AG08395 (cell line): Measurements from ENCODE around the gene FBN1.

Experiments
- DNase-seq: peaks from one replicate; pipeline ENCODE4 v3.0.0; 2012; ENCODE audit warnings: mixed read lengths, low spot score

Gene FBN1

GRCh38 chr15:48396020-48396419 lies 249.5 kb downstream of the FBN1 start:
- DNase-seq, result no peak

DNA sequence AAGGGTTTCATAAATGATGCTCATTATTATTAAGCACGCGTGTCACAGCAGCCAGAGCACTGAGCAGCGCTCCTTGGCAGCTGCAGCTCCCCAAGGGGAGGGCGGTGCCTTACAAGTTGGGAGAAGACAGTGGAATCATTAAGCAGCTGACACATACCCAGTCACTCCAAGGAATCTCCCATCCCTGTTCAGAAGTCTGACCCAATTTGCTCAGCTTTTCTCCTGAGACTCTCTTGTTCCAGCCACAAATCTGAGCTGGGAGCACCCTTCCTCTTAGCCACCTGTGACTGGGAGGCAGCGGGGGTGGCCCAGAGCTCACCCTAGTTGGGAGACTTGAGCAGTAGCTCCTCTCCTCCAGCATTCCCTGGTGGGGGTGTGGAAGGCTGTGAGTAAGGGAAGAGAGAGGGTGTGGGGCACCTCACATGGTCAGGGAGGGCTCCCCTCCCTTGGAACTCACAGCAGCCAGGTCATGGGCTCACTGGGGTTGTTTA lies 249.9 kb downstream of the FBN1 start:
- DNase-seq, result peak; percentile 91

DNA sequence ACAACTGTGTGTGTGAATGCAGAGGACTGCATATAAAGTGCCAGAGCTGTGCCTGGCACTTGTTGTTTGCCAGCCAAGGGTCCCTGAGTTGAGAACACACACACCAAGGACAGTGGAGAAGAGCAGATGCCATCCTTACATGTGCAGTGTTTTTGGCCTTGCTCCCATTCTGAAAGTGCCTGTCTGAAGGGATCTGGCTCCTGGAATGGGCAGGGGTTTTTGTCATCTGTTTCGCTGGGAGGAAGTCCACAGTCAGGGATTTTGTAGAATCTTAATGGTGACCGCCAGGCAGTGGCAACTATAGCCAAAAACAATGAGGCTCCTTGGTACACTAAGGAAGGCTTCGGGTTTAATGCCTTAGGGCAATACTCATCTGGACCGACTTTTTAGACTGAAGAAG lies 250.5 kb downstream of the FBN1 start:
- DNase-seq, result no peak

DNA sequence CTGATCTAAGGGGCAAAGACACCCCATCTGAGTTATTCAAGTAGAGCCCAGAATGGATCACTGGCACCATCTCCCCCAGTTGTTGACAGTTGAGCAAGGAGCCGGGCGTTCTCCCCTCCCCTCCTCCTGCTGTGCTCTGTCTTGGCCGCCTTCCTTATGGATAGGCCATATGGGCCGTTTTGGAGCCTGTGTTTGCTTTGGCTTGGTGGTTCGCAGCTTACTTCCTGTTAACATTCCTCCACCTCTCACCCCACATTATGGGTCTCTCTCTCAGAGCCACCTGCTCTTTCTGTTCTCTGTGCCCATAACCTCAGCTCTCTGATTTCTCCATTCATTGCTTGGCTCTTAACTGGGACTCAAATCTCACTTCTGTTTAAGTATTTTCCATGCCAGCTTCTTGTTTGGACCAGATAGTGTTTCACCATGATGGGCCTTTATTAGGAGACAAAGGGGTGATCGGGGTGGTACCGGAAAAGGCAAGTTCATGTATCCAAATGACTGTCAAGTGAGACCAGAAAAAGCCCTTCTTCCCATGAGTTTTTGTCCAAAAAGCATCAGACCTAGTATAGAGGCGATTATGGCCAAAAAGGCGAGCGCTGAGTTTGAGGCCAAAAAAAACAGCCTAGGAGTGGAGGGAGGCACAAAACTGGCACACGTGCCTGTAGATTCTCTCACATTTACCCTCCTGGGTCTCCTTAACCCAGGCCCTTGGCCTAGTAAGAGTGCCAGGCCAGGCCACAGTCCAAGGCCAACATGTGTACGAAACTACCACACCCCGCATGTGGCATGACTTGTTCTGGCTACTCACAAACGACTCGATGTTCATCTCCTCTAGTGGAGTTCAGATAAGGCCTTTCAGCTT lies 251.6 kb downstream of the FBN1 start:
- no peak for DNase-seq

GRCh38 chr15:48392356-48392755 lies 253.2 kb downstream of the FBN1 start:
- no peak for DNase-seq

GRCh38 chr15:48391950-48392349 lies 253.6 kb downstream of the FBN1 start:
- DNase-seq, result no peak

- peak; percentile 48 for DNase-seq
These were observed 255.8 kb downstream of the FBN1 start for GRCh38 chr15:48389691-48390143.

DNA sequence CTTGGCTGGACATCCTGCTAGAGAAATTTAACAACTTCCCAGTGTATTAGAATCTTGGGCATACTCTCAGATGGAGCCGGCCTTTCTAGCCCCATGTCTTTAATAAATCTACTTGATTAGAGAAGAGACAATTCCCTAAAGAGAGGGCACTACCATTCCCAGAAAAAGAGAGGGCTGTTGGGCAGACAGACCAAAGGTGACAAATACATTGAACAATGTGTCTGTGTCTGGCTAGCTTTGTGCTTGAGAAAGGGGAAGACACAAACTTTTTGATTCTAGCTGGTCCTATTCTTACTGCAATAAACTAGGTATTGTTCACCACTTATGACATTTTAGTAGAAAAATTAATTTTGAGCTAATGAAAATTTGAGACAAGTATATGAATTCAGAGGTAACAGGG lies 256.6 kb downstream of the FBN1 start:
- DNase-seq, result no peak

DNA sequence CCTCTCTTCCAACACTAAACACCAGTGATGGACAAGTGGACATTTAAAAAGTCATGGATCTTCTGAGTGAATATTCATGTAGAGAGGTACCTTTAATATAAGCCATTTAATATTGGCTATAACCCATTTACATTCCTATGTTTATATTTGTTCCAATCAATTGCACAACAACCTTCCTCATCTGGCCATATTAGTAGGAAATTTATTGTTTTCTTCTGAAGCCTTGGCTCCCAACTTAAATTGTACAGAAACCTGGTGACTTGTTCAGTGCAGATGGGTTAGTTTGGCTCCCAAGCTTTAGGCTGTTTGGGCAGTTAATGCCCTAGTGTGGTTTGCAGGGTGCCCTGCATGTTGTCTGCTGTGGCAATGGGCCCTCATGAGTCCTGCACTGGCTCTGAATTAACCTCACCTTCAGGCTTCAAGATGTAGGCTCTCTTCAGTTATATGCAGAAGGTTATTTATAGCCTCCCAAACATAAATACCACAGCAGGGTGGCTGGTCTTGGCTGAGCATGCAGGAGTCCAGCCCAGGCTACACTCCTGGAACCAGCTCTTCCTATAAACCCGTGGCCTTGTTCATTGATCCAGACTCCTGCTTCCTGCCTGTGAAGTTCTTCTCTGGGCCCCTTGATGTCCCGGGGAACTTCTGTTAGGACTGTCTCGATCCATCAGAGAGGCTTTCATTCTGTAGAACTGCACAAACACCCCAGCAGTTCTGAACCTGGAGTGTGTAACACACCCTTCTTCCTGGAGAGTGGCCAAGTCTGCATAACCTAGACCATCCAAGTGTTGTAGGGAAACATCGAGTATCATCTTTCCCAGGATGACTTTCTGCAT lies 257.3 kb downstream of the FBN1 start:
- DNase-seq, result peak; percentile 27

DNA sequence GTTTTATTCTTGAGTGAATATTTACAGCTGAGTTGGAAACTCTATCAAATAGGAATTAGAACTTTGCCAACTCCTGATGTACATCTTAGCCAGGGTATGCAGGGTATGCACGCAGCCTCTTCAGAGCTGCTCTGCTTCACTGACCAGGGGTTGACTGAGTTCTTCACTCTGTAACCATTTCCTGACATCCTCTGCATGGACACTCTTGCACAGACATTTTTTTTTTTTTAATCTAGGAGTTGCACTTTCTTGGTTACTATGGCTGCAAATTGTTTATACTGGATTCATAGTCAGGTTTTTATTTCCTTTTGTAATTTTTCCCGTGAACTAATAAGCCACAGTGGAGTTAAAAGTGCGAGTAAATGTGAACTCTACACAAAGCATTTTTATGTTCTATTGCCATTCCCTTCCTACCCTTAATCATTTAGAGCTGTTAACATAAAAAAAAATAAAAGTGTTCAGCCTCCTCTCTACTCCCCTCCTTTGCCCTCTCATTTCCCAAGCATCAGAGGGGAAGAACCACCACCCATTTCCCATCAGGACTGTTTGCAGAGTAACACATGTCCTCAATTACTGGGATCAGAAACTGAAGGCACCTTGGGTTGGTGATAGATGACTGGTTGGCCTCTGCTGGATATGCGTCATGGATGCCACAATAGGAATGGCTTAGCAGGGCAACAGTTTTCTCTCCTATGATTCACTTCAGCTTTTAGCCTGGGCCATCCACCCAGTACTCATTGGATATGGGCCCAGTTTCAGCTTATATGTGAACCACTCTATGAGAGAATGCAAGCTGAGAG lies 260.3 kb downstream of the FBN1 start:
- DNase-seq, result peak; percentile 96

DNA sequence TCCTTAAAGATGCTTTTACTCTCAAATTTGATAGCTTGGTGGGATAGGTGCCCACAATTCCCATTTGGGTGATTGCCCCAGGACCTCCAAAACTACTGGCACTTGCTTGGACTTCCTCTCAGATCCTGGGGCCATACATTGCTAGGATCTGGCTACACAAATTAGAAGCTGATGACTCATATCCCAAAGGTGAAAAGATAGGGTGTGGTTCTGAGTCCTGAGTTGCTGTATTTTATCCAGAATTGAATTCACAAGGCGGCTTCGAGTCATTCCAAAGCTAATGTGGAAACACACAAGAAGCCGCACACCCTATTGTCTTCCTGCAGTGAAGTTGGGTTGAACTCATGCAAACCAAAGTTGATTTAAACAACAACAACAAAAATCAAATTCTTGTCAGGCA lies 260.9 kb downstream of the FBN1 start:
- DNase-seq, result no peak

GRCh38 chr15:48383031-48383430 lies 262.5 kb downstream of the FBN1 start:
- DNase-seq, result no peak

- no peak for DNase-seq
These were observed 263.6 kb downstream of the FBN1 start for GRCh38 chr15:48381861-48382260.

- DNase-seq, result no peak
These were observed 265.3 kb downstream of the FBN1 start for GRCh38 chr15:48380198-48380597.

- no peak for DNase-seq
These were observed 269.7 kb downstream of the FBN1 start for GRCh38 chr15:48375767-48376166.

DNA sequence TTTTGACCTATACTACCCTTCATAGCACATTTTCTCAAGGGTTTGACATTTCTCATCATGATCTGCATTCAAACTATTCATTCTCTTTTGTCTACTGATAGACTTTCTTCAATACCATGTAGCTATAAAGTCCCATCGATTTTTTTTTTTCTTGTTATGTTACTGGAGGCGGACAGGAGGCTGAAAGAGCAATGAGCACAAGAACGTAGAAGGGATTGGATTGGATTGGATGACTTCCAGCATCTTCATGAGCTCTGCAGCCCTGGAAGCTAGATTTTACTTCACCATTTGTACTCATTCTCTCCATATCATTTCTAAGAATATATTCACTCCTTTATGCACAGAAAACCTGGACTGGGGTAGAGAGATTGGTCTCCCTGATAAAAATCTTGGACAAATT lies 271.0 kb downstream of the FBN1 start:
- no peak for DNase-seq

- peak; percentile 72 for DNase-seq
These were observed 271.6 kb downstream of the FBN1 start for GRCh38 chr15:48373821-48374451.

- DNase-seq, result no peak
These were observed 273.5 kb downstream of the FBN1 start for GRCh38 chr15:48371961-48372360.

DNA sequence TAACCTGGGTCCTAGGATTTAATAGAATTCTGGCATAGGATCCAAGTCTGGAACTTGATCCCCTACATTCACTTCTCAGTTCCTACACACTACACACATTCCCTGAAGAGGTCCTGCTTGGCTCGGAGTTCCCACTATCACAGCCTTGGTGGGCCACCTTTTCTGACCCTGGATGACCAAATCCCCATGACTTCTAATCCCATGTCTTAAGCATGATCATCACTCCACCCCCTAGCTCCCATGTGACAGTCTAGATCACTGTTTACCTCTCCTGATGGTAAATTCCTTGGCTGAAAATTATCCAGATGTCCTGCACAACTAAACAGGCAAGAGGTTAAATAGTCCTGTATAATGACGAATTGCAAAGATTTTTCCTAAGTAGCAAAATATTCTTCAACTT lies 274.0 kb downstream of the FBN1 start:
- DNase-seq, result no peak

GRCh38 chr15:48370460-48370859 lies 275.0 kb downstream of the FBN1 start:
- DNase-seq, result peak; percentile 47

DNA sequence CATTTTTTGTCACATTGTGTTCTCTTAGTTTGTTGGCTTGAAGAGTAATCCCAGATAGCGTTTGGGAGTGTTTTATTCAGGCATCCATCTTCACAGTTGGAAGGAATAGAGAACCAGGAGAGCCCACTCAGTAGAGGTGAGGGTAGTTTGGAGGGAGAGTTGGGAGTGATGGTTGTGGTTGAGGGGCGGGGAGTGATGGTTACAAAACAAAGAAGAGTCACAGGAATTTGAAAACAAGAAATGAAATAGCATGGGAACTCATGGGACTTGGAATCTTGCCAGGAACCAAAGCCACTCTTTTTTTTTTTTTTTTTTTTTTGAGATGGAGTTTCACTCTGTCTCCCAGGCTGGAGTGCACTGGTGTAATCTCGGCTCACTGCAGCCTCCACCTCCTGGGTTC lies 278.0 kb downstream of the FBN1 start:
- DNase-seq, result peak; percentile 44
